Ovary (tissue), 9 donors: ENCODE measurements around the gene S100A5. TPM values are rescaled to one million over a fixed set of nuclear protein-coding genes. Genes with fewer than 3 reads are reported as not detected.
A peak's percentile ranks its signal among the peaks of the same experiment; 100 is the strongest.
"Not testable (repeated sequence)": the region's sequence is repeated elsewhere in the genome, so short reads cannot be mapped to it uniquely, and the experiment has no call there.

Experiments used
- DNase-seq, 5 donors: peaks; one replicate each; pipeline ENCODE4 v3.0.0-alpha.2; 2019 to 2020
- H3K27ac ChIP-seq, 2 donors: fragments of 200-600 bp; one replicate each; pipeline versions ENCODE4 v1.5.1 to v1.8.0; 2019 to 2022
- H3K27me3 ChIP-seq: fragments of 200-600 bp; one replicate; pipeline ENCODE4 v1.8.0; 2022
- H3K36me3 ChIP-seq: fragments of 200-600 bp; sonication (generic); one replicate; pipeline ENCODE4 v1.5.1; 2019
- H3K4me1 ChIP-seq: one replicate; pipeline ENCODE4 v1.8.1; 2013; ENCODE audit warnings: mild to moderate bottlenecking, moderate library complexity; ENCODE audit not compliant: insufficient read depth
- H3K4me3 ChIP-seq: fragments of 200-600 bp; sonication (generic); one replicate; pipeline ENCODE4 v1.5.1; 2017
- H3K9me3 ChIP-seq, 2 donors: fragments of 200-600 bp in 1 of 2; sonication (generic) in 1 of 2; one replicate each; pipeline versions ENCODE4 v1.5.1 to v1.8.1; 2013 to 2019; ENCODE audit warnings: mild to moderate bottlenecking in 1 of 2, moderate library complexity in 1 of 2
- EP300 ChIP-seq: sonication (generic); formaldehyde crosslinking; IDR thresholded peaks from one replicate; pipeline ENCODE4 v1.6.1; 2017; ENCODE audit warnings: antibody characterized with exemption
- POLR2A ChIP-seq: fragments of 450-650 bp; IDR thresholded peaks from one replicate; pipeline ENCODE4 v1.6.1; 2017; ENCODE audit warnings: antibody characterized with exemption, mild to moderate bottlenecking, moderate library complexity
- WGBS, 3 donors: extraction: QIAGEN DNeasy Blood & Tissue Kit in 1 of 3; methylation state at CpG; one replicate each; pipeline versions ENCODE4 v1.1.5 to v1.1.7; 2013 to 2017; 5-methylcytosine and 5-hydroxymethylcytosine counted together
- intact Hi-C, 4 donors: fragments of 100-400 bp; cut with DNase I; formaldehyde crosslinking; loops; one replicate each; pipeline versions ENCODE4 v1.11.0 to v1.15.1; 2022 to 2023
- polyA plus RNA-seq, 2 donors: library from polyadenylated mRNA; stranded (reverse); fragments of 200-250 nt in 1 of 2; fragments of 350-450 nt in 1 of 2; fragmentation: Illumina TruSeq in 1 of 2; extraction: RNeasy Lipid Tissue Mini Kit (QIAGEN cat#74804) in 1 of 2; gene quantifications; one replicate each; pipeline ENCODE4 v1.2.3, GENCODE V29; 2013 to 2014
- total RNA-seq, 7 donors: library from RNA; depleted of rRNA in 2 of 7; stranded (reverse); fragments of >200 nt in 2 of 7; fragmentation: NEBNext Ultra II Directional in 3 of 7; extraction: Animal tissue kit (Norgen Biotek cat#: 25700) in 3 of 7; gene quantifications; one replicate each; pipeline versions ENCODE4 v1.1.0 to v1.2.4, GENCODE V29; 2016 to 2023
- TF ChIP-seq, protein P1 (sequence below), 3 donors: fragments of 450-650 bp in 2 of 3; fragments of 200-600 bp in 1 of 3; IDR thresholded peaks; one replicate each; pipeline versions ENCODE4 v1.5.1 to v1.8.0; 2016 to 2022; ENCODE audit warnings: antibody characterized with exemption in 3 of 3, mild to moderate bottlenecking in 1 of 3
- donor health status: DM: no; HTN: no; CAD: no; lungs with moderate emphysema.
- donor health status: DM: no; HTN: no; CAD: no.
- donor health status: Bipolar disorder and iron deficiency.
- donor health status: DM: yes; HTN: yes; CAD: no.
- donor health status: DM: no; HTN: no; CAD: no.
- donor health status: DM: yes; HTN: yes; CAD: no.

Gene S100A5
- total and polyA plus RNA-seq, 9 donors: not detected

DNA sequence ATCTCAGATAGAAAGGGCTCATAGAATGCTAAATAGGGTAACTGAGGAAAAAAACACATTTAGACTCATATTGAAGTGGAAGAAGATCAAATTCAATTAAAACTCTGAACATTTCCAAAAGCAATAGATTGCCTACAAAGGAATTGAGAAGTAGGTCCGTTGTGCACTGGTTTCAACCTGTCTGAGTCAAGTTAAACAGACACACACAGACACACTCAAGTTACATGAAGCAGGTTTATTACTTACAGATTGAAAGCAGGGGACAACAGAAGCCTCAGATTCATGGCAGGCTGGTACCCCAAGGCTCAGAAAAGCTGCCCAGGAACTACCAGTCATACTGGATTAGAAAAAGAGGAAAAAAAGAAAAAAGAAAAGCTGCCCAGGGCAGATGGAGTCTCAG is 45.6 kb upstream of the S100A5 start:
- H3K36me3 ChIP-seq: no peaks in the 10 kb centered on the region
- H3K27me3 ChIP-seq: no peaks in the 10 kb centered on the region
- intact Hi-C loops: no loop called here
- H3K4me3 ChIP-seq: no peak overlapping the region
- no peak for DNase-seq
- peaks cover 15% of the 10 kb centered on the region for H3K4me1 ChIP-seq
- TF ChIP-seq, protein P1, sequence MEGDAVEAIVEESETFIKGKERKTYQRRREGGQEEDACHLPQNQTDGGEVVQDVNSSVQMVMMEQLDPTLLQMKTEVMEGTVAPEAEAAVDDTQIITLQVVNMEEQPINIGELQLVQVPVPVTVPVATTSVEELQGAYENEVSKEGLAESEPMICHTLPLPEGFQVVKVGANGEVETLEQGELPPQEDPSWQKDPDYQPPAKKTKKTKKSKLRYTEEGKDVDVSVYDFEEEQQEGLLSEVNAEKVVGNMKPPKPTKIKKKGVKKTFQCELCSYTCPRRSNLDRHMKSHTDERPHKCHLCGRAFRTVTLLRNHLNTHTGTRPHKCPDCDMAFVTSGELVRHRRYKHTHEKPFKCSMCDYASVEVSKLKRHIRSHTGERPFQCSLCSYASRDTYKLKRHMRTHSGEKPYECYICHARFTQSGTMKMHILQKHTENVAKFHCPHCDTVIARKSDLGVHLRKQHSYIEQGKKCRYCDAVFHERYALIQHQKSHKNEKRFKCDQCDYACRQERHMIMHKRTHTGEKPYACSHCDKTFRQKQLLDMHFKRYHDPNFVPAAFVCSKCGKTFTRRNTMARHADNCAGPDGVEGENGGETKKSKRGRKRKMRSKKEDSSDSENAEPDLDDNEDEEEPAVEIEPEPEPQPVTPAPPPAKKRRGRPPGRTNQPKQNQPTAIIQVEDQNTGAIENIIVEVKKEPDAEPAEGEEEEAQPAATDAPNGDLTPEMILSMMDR (IDR thresholded peaks at IDR 0.05): no peak
- TF ChIP-seq POLR2A (no peak), EP300 (no peak)
- no peaks in the 10 kb centered on the region for H3K9me3 ChIP-seq
- 42 to 50% (median 43%) methylated on average over 1 of the region's 1 CpG for WGBS, 3 donors
- H3K27ac ChIP-seq: no peak overlapping the region

DNA sequence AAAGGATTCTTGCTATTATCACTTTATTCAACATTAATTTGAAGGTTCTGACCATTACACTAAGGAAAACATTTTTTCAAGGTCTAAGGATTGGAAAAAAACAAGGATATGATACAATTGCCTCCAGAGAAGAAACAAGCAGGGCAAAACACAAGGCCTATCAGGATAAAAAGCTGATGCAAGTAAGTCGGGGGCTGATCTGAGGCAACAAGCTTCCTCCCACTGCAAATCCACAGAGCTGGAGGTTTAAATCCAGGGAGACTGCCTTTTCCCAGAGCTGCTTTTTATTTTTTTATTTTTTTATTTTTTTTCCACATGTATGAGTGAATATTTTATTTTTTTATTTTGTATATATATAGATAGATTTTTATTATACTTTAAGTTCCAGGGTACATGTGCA is 44.3 kb upstream of the S100A5 start:
- Histone ChIP-seq H3K4me1 (peaks cover 15% of the 10 kb centered on the region), H3K36me3 (no peaks in the 10 kb centered on the region), H3K27me3 (no peaks in the 10 kb centered on the region), H3K4me3 (no peak overlapping the region), H3K9me3 (no peaks in the 10 kb centered on the region), H3K27ac (peak overlapping the region; percentile 54 to 56)
- TF ChIP-seq POLR2A (no peak), EP300 (no peak)
- TF ChIP-seq, protein P1 (IDR thresholded peaks at IDR 0.05): no peak
- WGBS, 3 donors: 4 to 31% (median 12%) methylated on average over 1 of the region's 1 CpG
- intact Hi-C loops: no loop called here
- DNase-seq: no peak

DNA sequence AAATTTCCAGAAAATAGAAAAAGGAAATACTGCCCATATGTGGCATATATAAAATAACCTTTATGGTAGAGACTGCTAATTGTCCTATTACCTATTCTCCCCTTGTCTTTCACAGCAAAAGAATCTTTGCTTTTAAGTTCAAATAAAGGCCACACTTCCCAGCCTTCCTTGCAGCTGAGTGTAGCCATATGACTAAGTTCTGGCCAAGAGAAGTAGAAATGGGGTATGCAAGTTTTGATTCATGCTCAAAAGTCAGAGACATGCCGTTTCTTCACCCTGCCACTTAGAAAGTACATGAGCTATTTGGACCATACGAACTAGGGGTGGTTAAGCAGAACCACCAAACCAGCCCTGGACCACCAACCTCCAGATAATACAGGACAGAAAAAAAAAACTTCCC is 43.2 kb upstream of the S100A5 start:
- Histone ChIP-seq H3K4me1 (peaks cover 15% of the 10 kb centered on the region), H3K27me3 (no peaks in the 10 kb centered on the region), H3K9me3 (no peaks in the 10 kb centered on the region), H3K36me3 (no peaks in the 10 kb centered on the region), H3K27ac (no peak overlapping the region), H3K4me3 (no peak overlapping the region)
- no peak for TF ChIP-seq POLR2A
- TF ChIP-seq, protein P1 (IDR thresholded peaks at IDR 0.05): no peak
- DNase-seq: no peak
- 31 to 48% (median 47%) methylated on average over 2 of the region's 2 CpGs for whole genome bisulfite sequencing, 3 donors
- intact Hi-C loops: loop anchor here in 1 of 4 donors (5.0 kb wide), 1 partner anchor 33 kb away; the partner anchor contains the start of gene S100A14

DNA sequence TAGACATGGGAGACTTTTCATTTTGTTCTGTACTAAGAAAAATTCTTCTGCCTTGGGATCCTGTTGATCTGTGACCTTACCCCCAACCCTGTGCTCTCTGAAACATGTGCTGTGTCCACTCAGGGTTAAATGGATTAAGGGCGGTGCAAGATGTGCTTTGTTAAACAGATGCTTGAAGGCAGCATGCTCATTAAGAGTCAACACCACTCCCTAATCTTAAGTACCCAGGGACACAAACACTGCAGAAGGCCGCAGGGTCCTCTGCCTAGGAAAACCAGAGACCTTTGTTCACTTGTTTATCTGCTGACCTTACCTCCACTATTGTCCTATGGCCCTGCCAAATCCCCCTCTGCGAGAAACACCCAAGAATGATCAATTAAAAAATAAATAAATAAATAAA is 42.8 kb upstream of the S100A5 start:
- WGBS, 3 donors: 38 to 61% (median 52%) methylated on average over 3 of the region's 3 CpGs
- not testable (repeated sequence) for H3K36me3 ChIP-seq, H3K4me3 ChIP-seq, H3K27me3 ChIP-seq, DNase-seq, H3K27ac ChIP-seq, H3K9me3 ChIP-seq
- intact Hi-C loops: loop anchor here in 1 of 4 donors (5.0 kb wide), 1 partner anchor 34 kb away; the partner anchor contains the start of gene S100A14
- peaks cover 14% of the 10 kb centered on the region for H3K4me1 ChIP-seq

DNA sequence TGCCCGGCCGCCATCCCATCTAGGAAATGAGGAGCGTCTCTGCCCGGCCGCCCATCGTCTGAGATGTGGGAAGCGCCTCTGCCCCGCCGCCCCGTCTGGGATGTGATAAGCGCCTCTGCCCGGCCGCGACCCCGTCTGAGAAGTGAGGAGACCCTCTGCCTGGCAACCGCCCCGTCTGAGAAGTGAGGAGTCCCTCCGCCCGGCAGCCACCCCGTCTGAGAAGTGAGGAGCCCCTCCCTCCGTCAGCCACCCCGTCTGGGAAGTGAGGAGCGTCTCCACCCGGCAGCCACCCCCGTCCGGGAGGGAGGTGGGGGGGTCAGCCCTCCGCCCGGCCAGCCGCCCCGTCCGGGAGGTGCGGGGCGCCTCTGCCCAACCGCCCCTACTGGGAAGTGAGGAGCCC is 42.1 kb upstream of the S100A5 start:
- WGBS, 3 donors: 94 to 95% (median 95%) methylated on average over 15 to 34 of the region's 34 CpGs
- not testable (repeated sequence) for H3K27me3 ChIP-seq, H3K27ac ChIP-seq, DNase-seq, H3K4me3 ChIP-seq, H3K36me3 ChIP-seq, H3K9me3 ChIP-seq
- H3K4me1 ChIP-seq: peaks cover 14% of the 10 kb centered on the region
- intact Hi-C loops: loop anchor here in 1 of 4 donors (5.0 kb wide), 1 partner anchor 34 kb away; the partner anchor contains the start of gene S100A14
